DOHH2 (cell line): ENCODE measurements around the gene TRIM41.

Source experiments
- H3F3A ChIP-seq: fragments of 200-600 bp; sonication (generic), shearing (Covaris generic); 2 replicates; pipeline ENCODE4 v1.6.0; 2016; ENCODE audit warnings: antibody characterized with exemption, mild to moderate bottlenecking; ENCODE audit not compliant: control insufficient read depth, insufficient read depth
- H3K27ac ChIP-seq: fragments of 200-600 bp; sonication (generic); 2 replicates; pipeline ENCODE4 v1.5.1; 2014; ENCODE audit warnings: low read depth, mild to moderate bottlenecking, low read length, moderate library complexity
- H3K27me3 ChIP-seq: fragments of 200-600 bp; sonication (generic); 2 replicates; pipeline ENCODE4 v1.6.1; 2014; ENCODE audit warnings: mild to moderate bottlenecking, low read length, mixed read lengths; ENCODE audit not compliant: control insufficient read depth
- H3K36me3 ChIP-seq: fragments of 200-600 bp; sonication (generic); 2 replicates; pipeline ENCODE4 v1.6.1; 2014; ENCODE audit warnings: mild to moderate bottlenecking, low read length, moderate library complexity, mixed read lengths; ENCODE audit not compliant: control insufficient read depth
- H3K4me1 ChIP-seq: fragments of 200-600 bp; sonication (generic); 2 replicates; pipeline ENCODE4 v1.6.1; 2014; ENCODE audit warnings: mild to moderate bottlenecking, low read length, mixed read lengths; ENCODE audit not compliant: control insufficient read depth
- H3K4me2 ChIP-seq: fragments of 200-600 bp; sonication (generic); 2 replicates; pipeline ENCODE4 v1.6.0; 2014; ENCODE audit warnings: mild to moderate bottlenecking, low read length, moderate library complexity
- H3K4me3 ChIP-seq: fragments of 200-600 bp; sonication (generic); 2 replicates; pipeline ENCODE4 v1.5.1; 2014; ENCODE audit warnings: mild to moderate bottlenecking, low read length, mixed read lengths
- H3K79me2 ChIP-seq: fragments of 200-600 bp; sonication (generic); 2 replicates; pipeline ENCODE4 v1.6.1; 2014; ENCODE audit warnings: mild to moderate bottlenecking, low read length, mixed read lengths; ENCODE audit not compliant: control insufficient read depth
- H3K9me2 ChIP-seq: fragments of 200-600 bp; sonication (generic); replicated peaks from 2 replicates; pipeline ENCODE4 v1.6.1; 2014; ENCODE audit warnings: mild to moderate bottlenecking, low read length, mixed read lengths; ENCODE audit not compliant: control insufficient read depth
- H3K9me3 ChIP-seq: fragments of 200-600 bp; sonication (generic); 2 replicates; pipeline ENCODE4 v1.6.1; 2014; ENCODE audit warnings: antibody characterized with exemption, low read length, mixed read lengths; ENCODE audit not compliant: control insufficient read depth, insufficient read depth
- H4K20me1 ChIP-seq: fragments of 200-600 bp; sonication (generic); 2 replicates; pipeline ENCODE4 v1.6.0; 2014; ENCODE audit warnings: low read depth, mild to moderate bottlenecking, antibody characterized with exemption, low read length, moderate library complexity; ENCODE audit not compliant: control insufficient read depth, insufficient read depth
- EZH2phosphoT487 ChIP-seq: fragments of 200-600 bp; sonication (generic); IDR thresholded peaks from 2 replicates; pipeline ENCODE4 v1.6.1; 2017; ENCODE audit warnings: borderline replicate concordance, mild to moderate bottlenecking, antibody characterized with exemption, low read length, moderate library complexity, mixed read lengths
- TF ChIP-seq, protein P1 (sequence below): fragments of 200-600 bp; sonication (generic); IDR thresholded peaks from one replicate; pipeline ENCODE4 v1.5.1; 2014; ENCODE audit warnings: antibody characterized with exemption, mild to moderate bottlenecking, low read depth, low read length; ENCODE audit not compliant: poor library complexity, severe bottlenecking

TRIM41 gene

DNA sequence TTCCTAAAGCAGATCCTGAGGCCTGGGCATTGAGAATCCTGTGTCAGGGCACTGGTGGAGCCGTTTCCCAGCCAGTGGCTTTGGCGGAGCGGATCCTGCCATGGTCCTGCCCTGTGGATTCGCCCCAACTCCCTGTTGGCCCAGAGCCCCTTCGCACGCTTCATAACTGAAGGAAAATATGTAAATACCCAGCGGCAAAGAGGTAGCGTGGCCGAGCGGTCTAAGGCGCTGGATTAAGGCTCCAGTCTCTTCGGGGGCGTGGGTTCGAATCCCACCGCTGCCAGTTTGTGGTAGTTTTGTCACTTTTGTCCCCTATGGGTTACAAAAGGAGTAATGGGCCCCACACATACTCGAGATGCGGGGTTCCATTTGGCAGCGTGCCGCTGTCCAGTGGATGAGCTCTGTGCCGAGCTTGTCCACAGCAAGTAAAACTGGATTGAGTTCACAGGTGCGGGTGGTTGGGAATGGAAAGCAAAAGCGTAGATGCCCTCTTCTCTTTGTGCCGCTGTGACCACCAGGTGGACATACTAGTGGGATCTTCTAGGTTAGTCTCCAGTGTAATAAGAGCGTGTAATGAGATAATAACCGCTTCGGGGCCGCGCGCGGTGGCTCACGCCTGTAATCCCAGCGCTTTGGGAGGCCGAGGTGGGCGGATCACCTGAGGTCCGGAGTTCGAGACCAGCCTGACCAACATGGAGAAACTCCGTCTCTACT, 35.4 kb upstream of the TRIM41 start:
- H3K9me2 ChIP-seq: no peaks in the 10 kb centered on the region
- peaks cover 50% of the 10 kb centered on the region for H3K4me1 ChIP-seq
- peak overlapping the region; percentile 80 for H3K27ac ChIP-seq
- H3K79me2 ChIP-seq: peaks cover 6% of the 10 kb centered on the region
- no peaks in the 10 kb centered on the region for H3K36me3 ChIP-seq
- no peaks in the 10 kb centered on the region for H3K27me3 ChIP-seq
- H3K9me3 ChIP-seq: no peaks in the 10 kb centered on the region
- TF ChIP-seq, protein P1, sequence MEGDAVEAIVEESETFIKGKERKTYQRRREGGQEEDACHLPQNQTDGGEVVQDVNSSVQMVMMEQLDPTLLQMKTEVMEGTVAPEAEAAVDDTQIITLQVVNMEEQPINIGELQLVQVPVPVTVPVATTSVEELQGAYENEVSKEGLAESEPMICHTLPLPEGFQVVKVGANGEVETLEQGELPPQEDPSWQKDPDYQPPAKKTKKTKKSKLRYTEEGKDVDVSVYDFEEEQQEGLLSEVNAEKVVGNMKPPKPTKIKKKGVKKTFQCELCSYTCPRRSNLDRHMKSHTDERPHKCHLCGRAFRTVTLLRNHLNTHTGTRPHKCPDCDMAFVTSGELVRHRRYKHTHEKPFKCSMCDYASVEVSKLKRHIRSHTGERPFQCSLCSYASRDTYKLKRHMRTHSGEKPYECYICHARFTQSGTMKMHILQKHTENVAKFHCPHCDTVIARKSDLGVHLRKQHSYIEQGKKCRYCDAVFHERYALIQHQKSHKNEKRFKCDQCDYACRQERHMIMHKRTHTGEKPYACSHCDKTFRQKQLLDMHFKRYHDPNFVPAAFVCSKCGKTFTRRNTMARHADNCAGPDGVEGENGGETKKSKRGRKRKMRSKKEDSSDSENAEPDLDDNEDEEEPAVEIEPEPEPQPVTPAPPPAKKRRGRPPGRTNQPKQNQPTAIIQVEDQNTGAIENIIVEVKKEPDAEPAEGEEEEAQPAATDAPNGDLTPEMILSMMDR: peak; percentile 18
- TF ChIP-seq EZH2phosphoT487: no peak
- peak overlapping the region; percentile 98 for H3K4me2 ChIP-seq
- H3K4me3 ChIP-seq: peak overlapping the region; percentile 94
- H3F3A ChIP-seq: peaks cover 29% of the 10 kb centered on the region
- H4K20me1 ChIP-seq: no peaks in the 10 kb centered on the region

DNA sequence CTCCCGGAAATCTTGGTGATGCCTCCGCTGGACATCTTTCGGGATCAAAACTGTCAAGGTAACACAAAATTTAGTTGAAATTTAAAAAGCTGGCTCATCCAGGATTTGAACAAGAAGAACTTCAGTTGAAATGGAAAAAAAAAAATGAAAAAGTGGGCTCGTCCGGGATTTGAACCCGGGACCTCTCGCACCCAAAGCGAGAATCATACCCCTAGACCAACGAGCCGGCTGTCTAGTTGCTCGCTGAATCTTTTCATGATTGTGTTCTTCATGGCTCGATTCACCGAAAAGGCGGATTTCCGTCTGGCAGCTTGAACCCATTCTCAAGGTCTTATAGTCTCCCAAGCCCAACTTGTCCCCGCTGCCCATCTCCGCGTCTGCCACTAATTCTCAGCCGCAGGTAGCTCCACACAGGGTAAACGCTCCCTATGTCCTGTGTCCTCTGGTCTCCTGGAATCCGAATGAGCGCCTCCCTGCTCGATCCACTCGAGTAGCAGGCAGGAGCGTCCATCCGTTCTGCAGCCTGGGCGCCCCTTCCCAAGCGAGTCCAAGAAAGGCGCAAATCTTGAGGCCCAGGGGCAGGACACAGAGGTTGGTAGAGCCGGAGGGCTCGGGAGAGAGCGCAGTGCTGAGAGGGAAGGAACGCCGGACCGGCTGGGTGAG, 34.2 kb upstream of the TRIM41 start:
- H3F3A ChIP-seq: peaks cover 29% of the 10 kb centered on the region
- H3K9me2 ChIP-seq: no peaks in the 10 kb centered on the region
- no peaks in the 10 kb centered on the region for H3K27me3 ChIP-seq
- no peaks in the 10 kb centered on the region for H3K9me3 ChIP-seq
- H3K4me1 ChIP-seq: peaks cover 47% of the 10 kb centered on the region
- H3K27ac ChIP-seq: peak overlapping the region; percentile 80
- no peak for TF ChIP-seq EZH2phosphoT487
- TF ChIP-seq, protein P1: peak; percentile 18
- H3K4me2 ChIP-seq: peak overlapping the region; percentile 98
- H4K20me1 ChIP-seq: no peaks in the 10 kb centered on the region
- peak overlapping the region; percentile 94 for H3K4me3 ChIP-seq
- H3K36me3 ChIP-seq: no peaks in the 10 kb centered on the region
- H3K79me2 ChIP-seq: peaks cover 9% of the 10 kb centered on the region

DNA sequence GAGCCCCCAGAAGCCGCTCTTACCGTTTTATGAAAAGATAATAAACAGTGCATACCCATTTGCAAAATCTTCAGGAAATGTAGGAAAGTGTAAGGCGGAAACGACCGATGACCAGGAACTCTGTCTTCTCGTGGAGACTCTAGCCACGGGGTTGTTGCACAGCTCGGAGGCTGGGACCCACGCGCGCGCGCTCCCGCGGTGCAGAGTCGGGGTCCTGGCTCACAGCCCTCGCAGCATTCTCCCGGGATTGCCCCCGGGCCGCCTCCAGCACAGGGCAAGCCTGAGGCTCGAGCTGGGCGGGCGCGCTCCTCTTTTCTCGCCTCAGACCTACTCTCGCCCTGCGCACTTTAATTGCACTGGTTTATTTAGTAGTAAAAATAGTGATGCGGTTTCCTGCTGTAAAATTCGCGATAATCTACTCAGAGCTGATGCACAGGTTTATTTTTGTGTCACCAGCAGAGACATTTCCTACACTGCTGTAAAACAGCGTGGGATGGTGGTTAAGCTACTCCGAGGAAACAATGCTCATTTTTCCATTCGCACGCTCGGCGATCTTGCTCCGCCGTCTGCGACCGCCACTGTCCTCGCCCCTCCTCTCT, 33.6 kb upstream of the TRIM41 start:
- no peak for TF ChIP-seq EZH2phosphoT487
- TF ChIP-seq, protein P1: no peak
- Histone ChIP-seq H3K4me1 (peaks cover 44% of the 10 kb centered on the region), H3K4me2 (peak overlapping the region; percentile 98), H3K27me3 (no peaks in the 10 kb centered on the region), H3K36me3 (no peaks in the 10 kb centered on the region), H3K4me3 (peak overlapping the region; percentile 94), H3K79me2 (peaks cover 9% of the 10 kb centered on the region), H4K20me1 (no peaks in the 10 kb centered on the region), H3F3A (peaks cover 26% of the 10 kb centered on the region), H3K27ac (peak overlapping the region; percentile 80), H3K9me2 (no peaks in the 10 kb centered on the region), H3K9me3 (no peaks in the 10 kb centered on the region)
